Fibroblast of skin of scalp (primary cell): ENCODE measurements around the gene CR2. TPM values are rescaled to one million over a fixed set of nuclear protein-coding genes. Genes with fewer than 3 reads are reported as not detected.
"Not testable (repeated sequence)": the region's sequence is repeated elsewhere in the genome, so short reads cannot be mapped to it uniquely, and the experiment has no call there.

Experiments used
- DNase-seq: peaks from one replicate; pipeline ENCODE4 v3.0.0-alpha.2; 2013
- polyA plus RNA-seq, 2 experiments: library from polyadenylated mRNA; unstranded; fragments of 120-200 nt; gene quantifications; one replicate each; pipeline ENCODE4 v1.2.1, GENCODE V29; 2013; ENCODE audit not compliant: insufficient read length in 2 of 2

Gene CR2
- polyA plus RNA-seq (2013, experiment 1 of 2; ENCODE audit: insufficient read length), result not detected
- polyA plus RNA-seq (2013, experiment 2 of 2; ENCODE audit: insufficient read length), result not detected

DNA sequence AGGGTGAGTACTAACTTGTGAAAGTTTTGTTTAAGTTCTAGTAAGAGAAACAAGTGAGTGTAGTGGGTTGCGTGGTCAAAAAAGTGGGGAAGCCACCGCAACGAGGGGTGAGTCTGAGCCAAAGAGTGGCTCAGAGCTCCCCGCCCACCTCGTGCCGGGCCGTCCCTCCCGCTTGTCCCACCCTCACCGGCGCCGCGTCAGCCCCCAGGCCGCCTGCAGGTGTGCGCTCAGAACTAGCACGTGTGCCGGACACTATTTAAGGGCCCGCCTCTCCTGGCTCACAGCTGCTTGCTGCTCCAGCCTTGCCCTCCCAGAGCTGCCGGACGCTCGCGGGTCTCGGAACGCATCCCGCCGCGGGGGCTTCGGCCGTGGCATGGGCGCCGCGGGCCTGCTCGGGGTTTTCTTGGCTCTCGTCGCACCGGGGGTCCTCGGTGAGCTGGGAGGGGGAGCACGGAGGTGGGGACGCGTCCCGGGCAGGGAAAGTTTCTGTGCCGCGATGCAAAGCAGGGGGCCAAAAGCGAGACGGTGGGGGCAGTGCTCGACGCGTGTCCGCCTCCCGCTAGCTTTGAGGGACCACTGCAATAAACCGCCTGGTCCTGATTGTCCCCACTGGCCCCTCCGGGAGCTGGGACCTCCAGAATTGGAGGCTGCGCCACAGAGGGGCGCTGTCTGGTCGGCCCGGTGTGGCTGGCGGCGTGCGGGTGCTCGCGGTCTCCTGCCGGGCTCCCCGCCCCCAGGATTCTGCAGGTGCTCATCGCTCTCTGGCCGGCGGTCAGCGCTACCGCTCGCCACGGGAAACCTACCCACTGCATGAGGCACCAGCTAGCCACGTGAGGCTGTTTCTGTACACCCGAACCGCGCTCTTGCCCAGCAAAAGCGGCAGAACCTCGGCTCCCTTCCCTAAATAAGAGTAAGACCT is at the start of gene CR2:
CR2 (plus strand) TSS at position 283 of the 919 bp plus-strand sequence; CDS start at position 374, 91 bp downstream.
- no peak for DNase-seq

DNA sequence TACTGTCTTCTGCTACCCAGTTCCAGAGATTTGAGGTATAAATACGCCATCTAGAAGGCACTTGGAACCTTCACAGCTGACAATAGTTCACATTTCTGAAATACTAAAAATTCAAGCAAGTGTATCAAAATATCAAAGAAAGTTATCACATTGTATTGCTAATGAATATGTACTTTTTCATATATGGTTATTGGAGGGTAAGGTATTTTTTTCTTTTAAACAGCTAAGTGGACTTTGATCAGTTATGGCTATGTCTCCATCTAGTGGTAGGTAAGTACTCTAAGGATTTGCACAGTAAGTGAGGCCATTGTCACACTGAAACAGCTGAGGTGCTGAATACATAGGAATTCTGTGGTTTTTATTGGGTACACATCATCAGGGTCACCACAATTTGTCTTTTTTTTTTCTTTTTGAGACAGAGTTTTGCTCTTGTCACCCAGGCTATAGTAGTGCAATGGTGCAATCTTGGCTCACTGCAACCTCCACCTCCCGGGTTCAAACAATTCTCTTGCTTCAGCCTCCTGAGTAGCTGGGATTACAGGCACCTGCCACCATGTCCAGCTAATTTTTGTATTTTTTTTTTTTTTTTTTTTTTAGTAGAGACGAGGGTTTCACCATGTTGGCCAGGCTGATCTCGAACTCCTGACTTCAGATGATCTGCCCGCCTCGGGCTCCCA is 49.1 kb upstream of the CR2 start:
- DNase-seq, result peak; percentile 74

DNA sequence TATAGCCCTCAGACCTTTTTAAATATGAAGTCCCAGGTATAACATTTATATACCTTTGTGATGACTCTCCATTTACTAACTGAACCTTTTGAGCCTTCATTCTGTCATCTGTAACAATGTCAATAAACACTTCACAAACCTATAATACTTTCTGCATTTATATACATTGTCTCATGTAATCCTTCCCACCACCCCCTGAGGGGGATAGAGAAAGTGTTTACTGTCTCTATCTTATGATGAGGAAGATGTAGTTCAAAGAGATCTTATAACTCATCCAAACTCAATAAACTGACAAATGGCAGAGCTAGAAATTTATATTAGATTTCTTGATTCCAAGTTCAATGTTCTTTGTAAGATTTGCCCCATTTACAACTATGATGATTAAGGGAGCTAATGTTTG is 48.3 kb upstream of the CR2 start:
- no peak for DNase-seq

DNA sequence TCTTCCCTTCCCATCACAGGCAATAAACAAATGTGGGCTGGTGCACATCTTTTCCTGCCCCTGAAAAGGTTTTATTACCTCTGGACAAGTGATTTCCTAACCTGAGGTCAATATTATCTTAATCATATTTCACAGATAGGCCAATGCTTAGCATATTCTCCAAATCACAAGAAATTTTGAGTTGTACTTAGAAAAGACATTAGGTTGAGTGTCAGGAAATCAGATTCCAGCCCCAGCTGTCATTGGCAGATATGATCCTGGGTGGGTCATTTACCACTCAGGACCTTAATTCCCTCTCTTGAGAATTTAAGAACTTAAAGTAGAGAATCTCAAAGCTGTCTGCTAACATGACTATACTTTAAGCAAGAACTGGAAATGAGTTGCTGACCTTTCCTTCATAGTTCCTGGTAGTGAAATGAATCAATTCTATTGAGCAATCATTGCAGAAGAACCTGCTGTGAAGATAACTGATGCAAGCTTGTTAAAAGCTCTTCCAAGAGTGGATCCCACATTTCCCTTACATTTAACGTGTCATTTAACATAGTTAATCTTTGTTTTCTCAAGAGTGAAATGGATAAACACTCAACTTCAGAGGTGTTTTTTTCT is 46.4 kb upstream of the CR2 start:
- peak; percentile 10 for DNase-seq

DNA sequence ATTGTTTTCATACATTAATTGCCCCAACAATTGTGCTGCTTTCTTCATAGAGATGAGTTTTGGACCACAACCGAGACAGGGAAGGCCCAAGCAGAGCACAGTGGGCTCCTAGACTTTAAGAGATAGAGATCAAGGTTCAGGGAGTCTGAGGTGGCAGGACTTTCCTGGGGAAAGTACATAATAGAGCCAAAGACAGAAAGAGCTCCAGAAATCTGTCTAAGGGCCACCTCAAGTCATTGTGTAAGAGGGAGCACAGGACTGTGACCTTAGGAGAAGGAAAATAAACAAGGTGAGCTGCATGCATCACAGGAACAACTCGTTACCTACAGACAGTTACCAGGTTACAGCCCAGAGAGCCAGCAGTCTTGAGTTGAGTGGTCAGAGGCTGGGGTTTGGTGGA is 41.3 kb upstream of the CR2 start:
- no peak for DNase-seq

DNA sequence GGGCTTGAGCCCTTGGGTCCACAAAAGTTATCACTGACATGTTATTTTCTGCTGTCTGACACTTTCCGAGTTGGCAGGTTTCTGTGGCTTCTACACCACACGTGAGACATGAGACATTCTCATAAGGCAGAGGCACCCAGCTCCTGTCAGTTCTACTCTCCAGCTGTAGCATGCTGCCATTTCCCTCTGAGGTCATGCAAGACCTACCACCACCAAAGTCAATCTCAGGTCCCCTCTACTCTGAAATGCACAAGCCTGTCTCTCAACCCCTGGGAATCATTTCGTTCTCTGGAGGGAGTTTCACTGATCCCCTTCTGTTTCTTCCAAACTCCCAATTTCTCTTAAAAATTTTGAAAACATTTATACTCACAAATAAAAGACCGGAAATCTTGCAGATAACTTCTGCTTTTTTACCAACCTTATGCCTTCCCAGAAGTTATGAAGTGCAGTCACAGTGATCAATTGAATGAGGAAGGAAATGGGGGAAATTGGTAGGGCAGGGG is 39.5 kb upstream of the CR2 start:
- DNase-seq, result no peak

DNA sequence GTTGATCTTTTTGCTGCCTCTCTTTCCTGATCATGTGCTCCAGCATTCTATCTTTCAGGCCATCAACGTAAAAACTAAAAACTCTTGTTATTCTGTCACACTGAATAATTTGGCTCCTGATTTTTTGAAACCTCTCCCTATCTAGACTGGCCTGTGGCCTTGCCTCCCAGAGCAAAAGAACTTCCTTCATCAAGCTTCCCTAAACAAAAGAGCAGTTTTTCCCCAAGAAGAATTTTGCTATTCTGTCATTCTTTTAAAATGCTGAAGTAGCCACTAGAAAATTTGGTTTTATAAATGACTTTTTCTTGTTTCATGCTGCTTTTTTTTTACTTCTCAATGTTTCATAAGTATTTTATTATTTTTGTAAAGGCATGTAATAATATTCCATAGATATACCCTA is 37.1 kb upstream of the CR2 start:
- no peak for DNase-seq

DNA sequence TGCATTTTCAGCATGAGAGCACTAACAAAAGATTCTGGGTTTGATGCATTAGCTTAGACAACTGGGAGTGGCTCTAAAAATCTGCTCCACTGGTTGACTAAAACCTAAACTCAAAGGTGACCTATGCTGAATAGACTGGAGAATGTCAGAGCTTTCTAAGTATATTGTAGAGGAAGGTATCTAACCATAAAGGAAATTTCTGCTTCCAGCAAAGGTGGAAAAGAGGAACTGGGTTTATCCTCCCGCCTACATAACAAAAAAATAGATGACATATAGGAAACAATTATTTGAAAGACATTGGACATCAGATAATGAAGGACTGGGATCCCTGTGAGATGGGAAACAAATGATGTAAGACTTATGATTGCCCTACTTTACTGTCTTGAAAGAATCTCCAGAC is 35.8 kb upstream of the CR2 start:
- no peak for DNase-seq

DNA sequence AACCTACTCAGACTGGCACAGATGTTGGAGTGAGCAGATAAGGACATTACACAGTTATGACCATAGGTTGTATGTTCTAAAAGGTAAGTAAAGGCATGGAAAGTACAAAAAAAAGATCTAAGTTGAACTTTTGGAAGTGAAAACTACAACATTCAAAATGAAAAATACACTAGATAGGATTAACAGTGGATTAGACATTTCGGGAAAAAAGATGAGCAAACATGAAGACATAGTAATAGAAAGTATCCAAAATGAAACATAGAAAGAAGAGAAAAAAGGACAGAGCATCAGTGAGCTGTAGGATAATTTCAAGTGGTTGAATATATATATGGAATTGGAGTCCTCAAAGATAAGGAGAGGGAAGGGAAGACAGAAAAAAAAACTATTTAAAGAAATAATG is 34.0 kb upstream of the CR2 start:
- no peak for DNase-seq

DNA sequence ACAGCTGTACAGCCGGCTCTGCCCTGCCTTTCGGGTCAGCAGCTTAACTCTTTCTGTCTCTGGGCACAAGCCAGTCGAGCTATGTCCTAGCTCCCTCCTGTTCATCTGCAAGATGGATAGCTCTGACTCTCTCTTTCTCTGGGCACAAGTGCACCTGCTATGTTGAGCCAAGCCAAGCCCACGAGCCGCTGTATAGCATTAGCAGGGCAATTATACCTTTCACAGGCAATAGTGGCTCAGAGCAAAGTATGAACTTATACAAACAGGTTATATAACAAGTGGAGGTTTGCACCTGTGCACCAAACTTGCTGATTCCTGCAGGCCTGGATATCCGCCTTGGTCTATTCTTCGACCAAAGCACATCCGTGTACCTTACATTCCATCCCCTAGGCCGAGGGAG is 33.0 kb upstream of the CR2 start:
- no peak for DNase-seq

DNA sequence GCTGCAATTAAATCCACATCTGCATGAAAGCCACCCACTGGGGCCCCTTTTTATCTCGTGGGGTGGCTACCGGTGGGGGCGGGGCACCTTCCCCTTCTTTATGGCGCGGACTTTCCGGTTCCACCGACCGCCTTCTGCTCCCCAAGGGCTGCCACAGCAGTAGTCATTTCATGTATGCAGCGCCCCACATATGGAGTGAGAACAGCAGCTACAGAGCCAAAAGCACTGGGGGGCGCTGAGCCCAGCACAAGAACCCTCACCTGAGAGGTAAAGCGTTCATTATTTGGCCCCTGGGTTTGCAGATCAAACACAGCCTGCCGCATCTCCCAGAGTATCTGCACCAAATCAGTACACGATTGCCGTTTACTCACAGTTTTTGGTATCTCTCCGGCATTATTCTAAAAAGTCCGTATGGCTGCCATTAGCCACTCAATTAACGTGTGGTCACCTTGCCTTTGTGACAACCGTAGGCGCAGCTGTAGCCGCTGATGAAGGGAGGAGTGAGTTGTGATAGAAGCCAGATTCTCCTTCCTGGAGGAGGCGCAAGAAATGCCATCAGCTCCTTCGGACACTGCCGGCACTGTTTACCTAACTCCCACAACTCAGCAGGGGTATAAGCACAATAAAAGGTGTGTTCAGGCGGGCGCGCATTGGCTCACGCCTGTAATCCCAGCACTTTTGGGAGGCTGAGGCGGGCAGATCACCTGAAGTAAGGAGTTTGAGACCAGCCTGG is 30.4 kb upstream of the CR2 start:
- no peak for DNase-seq

DNA sequence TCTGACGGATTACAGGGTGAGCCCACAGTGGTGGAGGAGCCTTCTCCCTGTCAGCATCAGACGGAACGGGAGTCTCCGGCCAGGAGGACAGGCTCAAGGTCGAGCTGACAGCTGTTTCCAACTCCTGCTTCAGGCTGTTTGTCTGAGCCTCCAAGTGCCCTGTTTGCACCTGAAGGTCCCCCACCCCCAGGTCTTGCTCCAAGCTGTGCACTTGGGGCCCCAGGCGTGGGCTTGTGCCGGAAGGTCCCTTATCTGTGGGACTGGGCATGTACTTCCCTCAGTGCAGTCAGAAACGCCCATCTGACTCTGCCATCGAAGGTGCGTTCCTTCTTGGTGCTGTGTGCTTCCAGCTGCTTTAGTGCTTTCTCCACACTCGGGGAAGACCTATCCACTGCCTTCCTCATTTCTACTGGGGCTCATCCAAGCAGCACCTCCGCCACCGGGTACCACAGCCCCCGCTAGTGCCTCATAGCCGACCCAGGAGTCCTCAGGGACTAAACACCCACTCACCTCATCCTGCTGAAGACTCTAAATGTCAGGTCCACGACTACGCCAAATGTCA is 29.5 kb upstream of the CR2 start:
- no peak for DNase-seq

DNA sequence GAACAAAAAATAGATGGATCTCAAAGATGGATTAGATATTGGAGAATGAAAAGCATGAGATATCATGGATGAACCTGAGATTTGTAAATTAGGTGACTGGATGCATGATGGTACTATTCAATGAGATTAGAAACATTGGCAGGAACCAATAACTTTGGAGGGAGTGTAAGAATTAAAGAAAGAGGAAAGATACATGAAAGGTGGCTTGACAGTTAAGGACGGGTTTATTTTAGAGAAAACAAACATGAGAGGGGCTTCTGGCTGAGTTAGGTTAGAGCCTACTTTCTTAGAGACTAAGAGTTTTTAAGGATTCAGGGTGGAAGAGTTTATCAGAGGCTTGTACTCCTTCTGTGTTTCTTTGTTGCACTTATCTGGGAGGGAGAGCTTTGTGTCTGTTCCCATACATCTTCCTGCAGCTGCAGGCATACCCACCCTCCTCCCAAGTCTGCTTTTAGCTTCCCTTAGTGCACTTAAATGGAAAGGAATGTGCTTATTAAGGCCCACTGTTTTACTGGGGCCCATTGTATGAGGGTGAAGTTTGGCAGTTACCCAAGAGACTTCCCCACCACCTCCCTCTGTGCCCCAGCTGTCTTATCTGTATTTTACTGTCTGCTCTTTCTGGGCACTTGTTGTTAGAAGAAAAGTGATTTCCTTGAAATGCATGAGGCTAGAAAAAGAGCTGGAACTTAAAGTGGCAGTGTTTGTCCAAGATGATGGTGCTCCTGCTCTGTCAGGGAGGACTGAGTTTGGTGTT is 26.1 kb upstream of the CR2 start:
- DNase-seq, result no peak

DNA sequence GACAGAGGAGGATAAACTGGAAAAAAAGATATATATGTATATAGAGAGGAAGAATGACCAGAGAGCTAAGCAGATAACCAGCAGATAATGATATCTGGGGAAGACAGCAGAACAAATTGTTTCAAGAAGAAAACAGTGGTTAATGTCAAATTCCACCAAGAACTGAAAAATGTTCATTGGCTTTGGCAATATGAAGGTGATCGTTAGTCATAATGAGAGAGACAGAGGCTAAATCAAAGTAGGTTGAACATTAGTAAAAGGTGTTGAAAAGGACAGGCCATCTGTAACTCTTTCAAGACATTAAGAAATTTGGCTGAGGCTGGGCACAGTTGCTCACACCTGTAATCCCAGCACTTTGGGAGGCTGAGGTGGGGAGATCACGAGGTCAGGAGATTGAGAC is 25.3 kb upstream of the CR2 start:
- DNase-seq, result no peak

DNA sequence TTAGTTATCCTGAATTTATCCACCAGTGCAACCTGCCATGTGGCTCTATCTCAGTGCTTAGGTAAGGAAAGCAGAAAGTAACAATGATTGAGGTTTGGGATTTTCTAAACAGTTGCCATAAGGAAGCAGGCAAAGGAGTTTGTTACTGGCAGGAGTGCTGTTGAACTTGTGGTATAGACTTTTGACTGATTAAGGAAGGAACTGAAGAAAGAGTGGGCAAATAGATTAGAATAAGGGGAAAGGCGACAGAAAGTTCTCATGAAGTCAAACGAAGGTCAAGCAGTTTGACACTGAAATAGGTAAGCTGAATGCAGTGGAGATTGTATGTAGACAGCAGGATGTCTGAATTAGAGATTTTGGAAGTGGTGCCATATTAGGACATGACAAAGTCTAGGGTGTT is 24.2 kb upstream of the CR2 start:
- DNase-seq, result no peak

DNA sequence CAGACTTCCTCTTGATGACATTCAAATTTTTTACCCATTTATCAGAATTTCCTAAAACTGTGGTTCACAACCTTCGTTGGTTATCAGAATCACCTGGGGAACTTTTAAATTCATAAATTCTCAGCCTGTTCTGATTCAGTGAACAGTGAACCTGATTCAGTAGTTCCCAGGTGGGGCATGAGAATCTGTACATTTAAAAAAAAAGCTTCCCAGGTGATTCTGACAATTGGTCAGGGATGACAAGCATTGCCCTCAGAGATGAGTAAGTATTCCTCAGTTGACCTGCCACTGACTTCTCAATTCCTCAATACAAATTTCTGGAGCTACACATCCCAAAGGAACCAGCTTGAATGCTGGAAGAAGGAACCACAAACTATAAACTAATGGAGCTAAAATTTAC is 23.5 kb upstream of the CR2 start:
- no peak for DNase-seq

DNA sequence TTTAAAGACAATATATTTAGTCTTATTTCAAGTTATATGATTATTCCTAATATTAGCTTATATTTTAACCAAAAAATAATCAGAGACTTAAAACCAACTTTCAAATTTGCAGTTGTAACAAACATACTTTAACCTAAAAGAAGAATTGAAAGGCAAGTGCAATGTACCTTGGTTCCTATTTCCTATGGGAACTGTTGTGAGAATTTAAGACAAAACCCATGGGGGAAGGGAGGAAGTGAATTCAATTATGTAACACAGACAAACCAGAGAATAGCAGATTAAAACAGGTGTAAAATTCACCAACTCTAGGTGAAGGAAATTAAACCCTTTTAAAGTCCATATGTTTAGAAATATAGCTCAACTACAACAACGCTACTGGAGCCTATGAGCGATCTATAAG is 22.6 kb upstream of the CR2 start:
- DNase-seq, result no peak

DNA sequence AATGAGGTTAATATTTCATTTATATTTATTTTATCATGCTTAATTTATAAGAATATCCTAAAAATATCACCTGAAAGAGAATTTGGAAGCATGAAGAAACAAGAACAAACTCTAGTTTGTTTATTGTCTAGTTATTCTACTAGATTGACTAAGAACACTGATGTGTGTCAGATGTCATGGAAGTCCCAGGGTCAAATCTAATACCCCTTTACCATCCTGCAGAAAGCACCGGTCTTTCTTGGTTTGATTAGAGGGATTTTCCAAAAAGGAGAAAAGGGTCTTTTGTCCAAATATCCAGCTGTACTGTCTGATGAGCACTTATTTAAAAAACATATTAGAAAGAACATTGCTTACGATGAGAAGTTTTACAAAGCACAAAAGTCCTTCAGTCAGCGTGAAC is 20.7 kb upstream of the CR2 start:
- no peak for DNase-seq

DNA sequence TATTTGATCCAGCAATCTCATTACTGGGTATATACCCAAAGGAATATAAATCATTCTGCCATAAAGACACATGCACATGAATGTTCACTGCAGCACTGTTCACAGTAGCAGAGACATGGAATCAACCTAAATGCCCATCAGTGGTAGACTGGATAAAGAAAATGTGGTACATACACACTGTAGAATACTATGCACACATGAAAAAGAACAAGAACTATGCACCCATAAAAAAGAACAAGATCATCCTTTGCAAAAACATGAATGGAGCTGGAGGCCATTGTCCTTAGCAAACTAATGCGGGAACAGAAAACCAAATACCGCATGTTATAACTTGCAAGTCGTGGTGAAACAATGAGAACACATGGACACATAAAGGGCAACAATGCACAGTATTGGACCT is 17.4 kb upstream of the CR2 start:
- DNase-seq, result not testable (repeated sequence)

DNA sequence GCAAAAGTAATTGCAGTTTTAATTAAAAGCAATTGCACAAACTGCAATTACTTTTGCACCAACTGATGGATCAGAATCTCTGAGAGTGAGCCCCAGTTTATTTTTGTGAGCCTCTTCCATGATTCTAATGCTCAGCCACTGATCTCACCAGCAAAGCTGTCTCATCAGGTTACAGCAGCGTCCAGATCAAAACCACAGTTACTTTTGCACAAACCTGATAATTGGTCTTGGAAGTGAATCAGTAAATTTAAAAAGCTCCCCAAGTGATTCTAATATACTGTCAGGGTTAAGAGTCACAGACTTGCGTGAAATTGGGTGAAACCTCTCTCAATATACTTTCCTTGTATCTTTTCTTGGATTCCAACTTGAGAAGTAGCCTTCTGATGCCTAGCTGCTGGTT is 13.5 kb upstream of the CR2 start:
- DNase-seq, result no peak

DNA sequence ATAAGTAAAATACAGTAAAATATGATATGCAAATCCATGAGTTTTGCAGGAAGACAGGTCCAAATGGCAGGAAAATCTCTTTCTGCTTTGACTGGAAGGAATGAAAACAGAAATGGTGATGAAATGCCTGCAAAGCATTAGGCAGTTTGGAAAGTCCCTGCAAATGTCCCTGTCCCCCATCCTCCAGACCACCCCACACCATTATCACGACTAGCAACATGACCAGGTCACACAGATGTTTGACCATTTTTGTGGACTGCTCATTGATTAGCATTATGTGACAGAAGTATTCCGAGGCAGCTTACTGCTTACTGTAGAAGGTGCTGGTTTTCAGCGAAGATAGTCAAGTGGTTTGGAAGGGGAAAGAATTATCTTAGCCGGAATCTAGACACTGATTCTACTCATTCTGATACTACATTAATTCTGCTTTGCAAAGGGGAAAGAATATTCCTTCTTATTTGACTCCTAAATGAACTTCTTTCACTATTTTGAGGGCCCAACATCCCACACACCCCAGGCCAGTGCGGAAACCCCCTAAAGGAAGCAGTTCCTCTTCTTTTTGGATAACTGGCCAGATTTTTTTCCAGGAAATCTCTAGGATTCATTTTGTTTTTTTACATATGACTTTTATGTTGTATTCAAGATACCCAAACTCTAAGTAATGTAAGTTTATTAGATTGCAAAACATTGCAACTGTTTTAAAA is 9.5 kb upstream of the CR2 start:
- no peak for DNase-seq
